HS-5 (cell line): ENCODE results near the gene TAF1D.
"Not testable (repeated sequence)": the region's sequence is repeated elsewhere in the genome, so short reads cannot be mapped to it uniquely, and the experiment has no call there.

Experiments used
- DNase-seq: peaks from one replicate; pipeline ENCODE4 v3.0.0-alpha.2; 2012; ENCODE audit warnings: low read depth

TAF1D gene

DNA sequence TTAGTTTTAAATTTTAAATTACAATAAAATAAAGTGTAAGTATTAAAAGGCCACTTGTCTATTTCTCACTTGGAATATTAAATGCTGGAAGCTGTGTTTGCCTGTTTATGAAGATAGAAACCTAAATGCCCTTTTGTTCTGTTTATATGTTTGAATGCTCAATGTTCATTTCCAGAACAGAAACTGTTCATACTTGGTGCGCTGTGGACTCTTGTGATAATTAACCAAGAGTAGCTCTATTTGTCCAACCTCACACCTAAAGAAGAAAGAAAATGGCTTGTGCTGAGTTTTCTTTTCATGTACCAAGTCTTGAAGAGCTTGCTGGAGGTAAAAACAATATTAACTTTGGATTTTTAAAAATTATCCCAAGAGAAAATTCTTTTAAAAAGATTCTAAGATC lies 5.8 kb upstream of the TAF1D start:
- DNase-seq, result no peak

DNA sequence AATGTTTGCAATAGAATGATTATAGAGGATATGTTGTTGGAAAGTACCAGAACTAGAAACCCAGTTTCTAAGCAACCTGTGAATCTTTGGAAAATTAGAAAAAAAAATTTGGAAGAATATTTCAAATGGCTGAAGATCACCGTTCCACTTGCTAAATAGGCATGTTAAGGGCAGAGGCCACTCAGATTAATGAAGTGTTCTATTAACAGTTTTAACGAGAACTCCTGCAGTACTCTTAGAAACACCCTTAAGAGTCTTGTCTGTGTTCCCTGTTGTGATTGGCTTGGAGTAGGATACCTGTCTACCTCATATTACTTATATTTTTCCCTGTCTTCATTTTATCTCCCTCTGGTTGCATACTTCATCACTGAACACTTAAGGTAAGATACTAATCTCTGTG lies 4.8 kb upstream of the TAF1D start:
- DNase-seq, result no peak

DNA sequence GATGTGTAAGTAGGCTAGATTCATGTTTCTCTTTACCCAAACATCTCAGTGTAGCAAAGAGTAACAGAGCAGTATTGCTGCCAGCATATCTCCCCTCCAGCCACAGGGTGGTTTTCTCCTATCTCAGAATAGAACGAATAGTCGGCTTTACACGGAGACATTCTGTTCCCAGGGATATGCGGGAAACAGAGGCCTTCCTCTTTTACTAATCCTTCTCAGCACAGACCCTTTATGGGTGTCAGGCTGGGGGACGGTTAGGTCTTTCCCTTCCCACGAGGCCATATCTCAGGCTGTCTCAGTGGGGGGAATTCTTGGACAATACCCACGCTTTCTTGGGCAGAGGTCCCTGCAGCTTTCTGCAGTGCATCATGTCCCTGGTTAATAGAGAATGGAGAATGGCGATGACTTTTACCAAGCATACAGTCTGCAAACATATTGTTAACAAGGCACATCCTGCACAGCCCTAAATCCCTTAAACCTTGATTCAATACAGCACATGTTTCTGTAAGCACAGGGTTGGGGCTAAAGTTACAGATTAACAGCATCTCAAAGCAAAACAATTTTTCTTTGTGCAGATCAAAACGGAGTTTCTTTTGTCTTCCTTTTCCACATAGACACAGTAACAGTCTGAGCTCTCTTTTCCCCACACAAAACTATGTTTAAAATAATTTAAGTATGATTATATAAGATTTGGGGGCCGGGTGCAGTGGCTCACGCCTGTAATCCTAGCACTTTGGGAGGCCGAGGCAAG lies 3.9 kb upstream of the TAF1D start:
- not testable (repeated sequence) for DNase-seq

DNA sequence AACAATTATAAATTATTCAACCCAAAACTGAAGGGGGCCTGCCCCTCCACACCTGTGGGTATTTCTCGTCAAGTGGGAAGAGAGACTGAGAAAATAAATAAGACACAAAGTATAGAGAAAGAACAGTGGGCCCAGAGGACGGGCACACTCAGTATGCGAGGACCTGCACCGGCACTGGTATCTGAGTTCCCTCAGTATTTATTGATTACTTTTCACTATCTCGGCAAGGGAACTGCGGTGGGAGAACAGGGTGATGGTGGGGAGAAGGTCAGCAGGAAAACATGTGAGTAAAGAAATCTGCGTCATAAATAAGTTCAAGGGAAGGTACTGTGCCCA lies 3.3 kb upstream of the TAF1D start:
- no peak for DNase-seq

DNA sequence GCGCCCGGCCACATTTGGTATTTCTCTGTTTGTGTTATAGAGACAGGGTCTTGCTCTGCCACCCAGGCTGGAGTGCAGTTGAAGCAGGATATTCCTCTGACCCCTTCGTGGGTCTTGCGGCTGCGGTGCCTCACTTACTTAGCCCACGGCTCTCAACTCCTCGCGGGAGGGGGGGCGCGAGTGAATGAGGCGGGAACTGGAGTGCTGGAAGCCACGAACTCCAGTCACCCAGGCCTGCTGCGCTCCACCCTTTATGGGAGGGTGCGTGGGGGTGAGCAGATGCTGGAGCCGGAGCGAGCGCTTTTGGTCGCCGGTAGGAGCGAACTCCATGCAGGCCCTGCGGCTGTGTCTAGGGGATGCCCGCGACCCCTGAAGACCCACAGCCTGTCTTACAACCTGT lies 2.0 kb upstream of the TAF1D start:
- DNase-seq, result no peak

DNA sequence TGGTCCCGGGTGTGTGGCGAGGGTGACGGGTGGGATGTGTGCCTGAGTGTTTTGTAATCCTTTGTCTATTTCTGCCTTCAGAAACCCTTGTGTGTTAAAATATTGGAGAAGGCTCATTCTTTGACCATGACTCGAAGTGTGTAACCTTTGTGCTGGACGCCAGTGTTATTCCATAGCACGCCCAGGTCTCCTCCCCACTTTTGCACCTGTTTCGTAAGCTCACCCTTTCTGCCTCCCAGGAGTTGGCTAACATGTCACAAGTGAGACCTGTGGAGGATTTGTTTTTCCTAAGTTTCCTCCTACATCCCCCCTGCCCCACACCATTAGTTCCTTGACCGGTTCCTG lies 559 bp upstream of the TAF1D start:
- no peak for DNase-seq

DNA sequence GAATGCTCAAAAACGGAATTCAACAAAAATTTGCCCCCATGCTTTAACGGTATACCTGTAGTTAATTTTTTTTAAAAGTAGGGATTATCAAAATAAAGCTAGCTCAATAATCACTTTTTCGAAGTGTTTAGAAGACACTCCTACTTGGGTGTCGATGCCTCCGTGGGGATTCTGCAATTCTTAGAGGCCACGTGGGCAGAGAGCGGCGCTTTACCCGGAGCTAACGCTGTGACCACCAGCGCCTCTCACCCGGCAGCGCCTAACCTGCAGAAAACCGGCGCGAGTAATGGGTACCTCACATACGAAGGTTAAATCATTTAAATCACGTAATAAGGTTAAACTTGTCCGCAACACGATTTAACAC lies 583 bp downstream of the TAF1D start:
- DNase-seq, result no peak

DNA sequence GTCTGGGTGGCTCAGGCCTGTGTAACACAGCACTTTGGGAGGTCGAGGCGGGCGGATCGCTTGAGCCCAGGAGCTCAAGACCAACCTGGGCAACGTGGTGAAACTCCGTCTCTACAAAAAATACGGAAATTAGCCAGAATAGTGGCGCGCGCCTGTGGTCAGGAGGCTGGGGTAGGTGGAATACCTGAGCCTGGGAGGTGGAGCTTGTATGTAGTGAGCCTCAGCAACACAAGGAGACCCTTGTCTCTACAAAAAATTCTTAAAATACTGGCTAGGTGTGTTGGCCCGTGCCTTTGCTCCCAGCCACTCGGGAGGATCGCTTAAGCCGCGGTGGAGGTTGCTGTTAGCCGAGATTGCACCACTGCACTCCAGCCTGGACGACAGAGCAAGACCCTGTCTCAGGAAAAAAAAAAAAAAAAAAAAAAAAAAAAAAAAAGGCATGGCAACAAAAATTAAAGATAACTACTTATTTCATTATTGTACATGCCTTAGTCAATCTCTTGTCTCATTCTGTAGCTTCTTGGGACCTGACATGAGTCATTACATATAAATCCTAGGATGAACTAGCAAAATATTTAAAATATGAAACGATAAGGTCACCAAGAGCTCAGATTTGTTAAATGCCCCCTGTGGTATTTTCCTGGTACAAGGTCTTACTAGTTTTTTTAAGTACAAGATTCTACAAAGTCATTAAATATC lies 1.1 kb downstream of the TAF1D start:
- peak; percentile 64 for DNase-seq

DNA sequence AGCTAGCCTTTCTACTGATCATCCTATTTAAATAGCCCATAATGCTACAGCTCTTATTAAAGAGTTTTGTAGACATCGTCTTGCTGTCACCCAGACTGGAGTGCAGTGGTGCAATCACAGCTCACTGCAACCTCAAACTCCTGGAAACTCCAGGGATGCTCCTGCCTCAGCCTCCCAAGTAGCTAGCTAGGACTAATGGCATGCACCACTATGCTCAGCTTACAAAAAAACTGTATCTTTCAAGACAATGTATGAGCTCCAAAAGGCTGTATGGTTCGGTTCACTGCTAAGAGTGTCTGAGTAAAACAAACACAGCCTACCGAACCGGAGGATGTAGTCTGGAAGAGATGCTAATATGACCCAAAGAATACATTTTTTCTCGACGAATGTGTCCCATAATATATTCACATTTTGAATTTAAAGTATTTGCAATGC lies 2.6 kb downstream of the TAF1D start:
- DNase-seq, result no peak

DNA sequence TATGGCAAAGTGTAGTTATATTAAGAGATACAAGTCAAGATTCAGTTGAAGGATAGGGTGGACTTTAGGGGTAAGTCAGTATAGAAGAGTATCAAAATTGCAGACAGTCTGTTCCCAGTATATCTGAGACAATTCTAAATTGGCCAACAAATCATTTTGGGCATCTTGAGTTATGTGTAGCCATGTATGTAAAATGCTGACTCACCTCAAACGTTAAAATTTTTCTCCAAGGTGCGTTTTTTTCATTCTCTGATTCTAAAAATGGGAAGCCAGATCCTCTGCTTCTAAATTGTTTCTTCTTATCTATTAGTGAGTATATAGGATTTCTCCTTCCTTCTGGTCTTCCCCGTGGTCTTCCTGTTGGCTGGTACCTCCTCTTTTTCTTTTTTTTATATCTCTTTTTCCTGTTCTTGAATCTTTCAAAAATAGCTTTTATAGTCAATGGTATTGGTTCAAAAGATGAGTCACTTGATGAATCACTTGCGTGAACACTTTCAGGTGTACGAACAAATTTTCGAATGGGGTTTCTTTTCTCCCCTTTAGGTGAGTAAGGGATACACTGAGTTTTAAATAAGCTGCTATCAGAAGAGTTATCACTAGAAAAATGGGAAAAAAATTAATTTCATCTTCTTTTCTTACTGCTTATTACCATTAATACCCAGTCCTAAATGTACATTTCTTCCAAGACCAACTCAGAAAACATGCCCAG lies 3.2 kb downstream of the TAF1D start:
- DNase-seq, result no peak

DNA sequence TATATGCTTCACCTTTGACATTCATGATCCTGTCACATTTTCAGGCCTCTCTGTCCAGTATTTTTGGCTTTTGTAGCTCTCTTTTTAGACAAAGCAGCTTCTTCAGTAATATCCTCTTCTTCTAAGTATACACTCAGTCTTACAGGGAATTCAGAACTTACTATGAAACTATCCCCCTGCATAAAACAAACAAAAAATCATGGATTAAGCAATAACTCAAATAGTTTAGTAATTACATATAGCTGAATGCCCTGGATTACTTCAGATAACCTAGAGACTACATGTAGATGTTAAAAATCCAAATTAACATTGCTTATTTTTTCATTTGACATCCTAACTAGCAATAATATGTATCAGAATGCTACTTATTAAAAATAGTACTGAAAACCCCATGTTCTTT lies 5.2 kb downstream of the TAF1D start:
- DNase-seq, result no peak

DNA sequence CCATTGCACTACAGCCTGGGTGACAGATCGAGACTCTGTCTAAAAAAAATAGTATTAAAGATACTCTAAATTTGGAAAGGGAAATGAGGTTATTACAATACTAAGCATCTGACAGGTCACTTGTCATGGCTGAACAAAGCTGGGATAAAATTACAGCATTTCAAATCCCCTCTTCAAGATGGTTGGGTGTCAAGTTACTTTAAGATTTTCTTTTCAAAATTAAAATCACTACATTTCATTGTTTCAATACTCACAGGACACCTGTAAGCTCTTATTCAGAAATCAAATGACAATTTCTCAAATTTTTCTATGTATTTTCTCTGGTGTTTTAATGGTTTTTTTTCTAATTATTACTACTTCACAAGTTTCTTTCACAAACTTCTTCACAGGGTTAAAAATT lies 5.7 kb downstream of the TAF1D start:
- no peak for DNase-seq

DNA sequence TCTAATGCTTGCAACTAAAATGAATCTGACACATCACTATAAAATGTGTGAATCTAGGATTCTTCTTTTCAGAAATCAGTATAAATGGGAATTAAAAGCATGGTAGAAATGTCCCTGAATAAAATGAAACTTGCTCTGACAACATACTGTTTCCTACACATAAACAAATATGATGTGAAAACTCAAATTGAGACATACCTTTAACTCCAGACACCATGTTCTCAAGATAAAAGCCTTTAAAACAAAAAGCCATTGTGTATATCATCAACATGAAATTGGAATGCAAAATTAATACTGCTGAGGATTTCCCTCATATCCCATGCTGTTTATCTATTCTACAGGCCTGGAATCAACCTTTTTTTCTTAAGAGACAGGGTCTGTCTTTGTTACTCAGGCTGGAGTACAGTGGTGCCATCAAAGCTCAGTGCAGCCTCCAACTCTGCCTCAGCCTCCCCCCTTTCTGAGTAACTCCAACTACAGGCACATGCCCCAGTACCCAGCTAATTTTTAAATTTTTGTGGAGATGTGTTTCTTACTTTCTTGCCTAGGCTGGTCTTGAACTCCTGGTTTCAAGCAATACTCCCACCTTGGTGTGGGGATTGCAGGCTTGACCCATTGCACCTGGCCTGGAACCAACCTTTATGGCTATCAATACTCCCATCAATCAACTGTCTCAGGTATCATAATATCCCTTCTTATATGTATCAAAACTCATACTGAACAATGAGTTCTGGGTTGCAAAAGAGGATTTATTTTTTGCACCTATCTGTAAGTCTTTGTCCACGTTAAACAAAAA lies 6.7 kb downstream of the TAF1D start:
- DNase-seq, result no peak

DNA sequence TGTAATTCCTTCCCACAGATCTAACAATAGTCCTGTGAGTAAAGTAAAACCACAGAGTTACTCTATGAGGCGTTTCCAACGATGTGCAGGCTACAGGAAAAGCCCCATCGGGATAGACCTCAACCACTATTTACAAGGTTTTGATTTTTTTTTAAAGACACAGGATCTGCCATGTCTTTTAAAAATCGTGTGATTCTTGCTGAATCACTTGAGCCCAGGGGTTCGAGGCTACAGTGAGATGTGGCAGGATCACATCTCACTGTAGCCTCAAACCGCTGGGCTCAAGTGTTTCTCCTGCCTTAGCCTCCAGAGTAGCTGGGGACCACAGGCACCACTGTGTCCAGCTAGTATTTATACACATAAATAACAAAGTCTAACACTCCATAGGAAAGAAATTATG lies 7.8 kb downstream of the TAF1D start:
- no peak for DNase-seq

DNA sequence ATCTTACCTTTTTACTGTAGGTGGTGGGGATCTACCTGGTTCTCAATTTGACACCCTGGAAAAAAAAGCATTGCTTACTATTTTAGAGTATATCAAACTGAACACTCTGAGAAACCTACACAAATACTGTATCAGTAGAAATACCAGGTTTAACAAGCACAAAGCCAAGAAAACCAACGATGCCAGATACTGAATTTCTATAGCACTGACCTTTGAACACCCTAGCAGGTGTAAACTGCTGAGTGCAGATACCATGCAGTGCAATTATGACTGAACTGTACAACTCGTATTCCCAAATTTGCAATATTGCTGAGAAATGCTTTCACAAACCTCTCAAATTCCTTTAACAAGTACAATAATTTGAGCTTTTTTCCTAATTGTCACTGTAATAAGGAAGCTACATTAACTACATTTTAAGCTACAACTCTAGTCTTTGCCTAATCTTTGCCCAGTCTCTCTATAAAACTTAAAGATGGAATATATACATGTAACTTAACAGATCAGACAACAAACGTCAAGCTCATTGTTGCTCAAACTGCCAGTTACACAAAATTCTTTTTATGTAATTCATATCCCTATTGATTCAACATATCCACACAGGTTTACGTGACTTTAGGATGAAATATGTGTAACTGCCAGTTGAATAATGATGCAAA lies 8.9 kb downstream of the TAF1D start:
- no peak for DNase-seq

DNA sequence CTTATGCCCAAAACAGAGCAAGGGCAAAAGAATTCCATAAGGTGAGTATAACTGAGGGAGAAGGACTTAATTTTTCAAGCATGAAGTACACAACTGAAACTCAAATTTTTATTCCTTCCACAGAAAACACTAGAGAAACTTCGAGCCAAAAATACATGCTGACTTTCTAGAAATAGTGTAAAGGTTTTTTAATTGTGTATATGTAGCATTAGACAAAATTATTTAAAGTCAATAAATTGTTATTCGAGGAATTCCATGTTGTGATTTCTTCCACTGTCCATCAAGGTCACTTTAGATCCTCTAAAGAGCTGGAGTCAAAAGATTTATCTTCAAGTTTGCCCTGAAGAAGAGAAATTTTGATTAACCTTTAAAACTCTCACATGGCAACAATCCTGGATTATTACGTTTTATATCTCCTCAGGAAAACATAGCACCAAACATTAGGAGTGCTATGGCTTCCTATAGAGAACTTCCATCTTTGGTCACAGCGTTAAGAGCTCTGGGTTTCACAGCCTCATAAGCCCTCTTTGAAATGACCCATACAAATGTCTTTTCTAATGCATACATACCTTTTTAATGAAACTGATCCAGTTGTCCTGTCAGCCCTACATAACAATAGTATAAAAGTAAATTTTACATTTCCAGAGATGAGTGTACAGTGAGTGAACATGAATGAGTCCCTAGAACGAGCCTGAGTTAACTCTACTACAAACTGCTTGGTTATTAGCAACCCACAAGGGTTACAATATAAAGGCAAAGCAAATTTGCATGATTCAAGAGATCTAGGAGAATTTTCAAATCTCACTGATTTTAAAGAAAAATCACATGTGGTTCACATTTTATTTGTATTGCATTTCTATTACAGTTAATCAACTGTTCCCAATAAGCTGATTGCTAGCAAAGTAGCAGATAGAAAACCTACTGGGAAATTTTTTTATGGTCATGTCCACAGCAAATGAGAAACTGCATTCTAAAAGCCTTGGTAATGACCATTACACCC lies 10.9 kb downstream of the TAF1D start:
- DNase-seq, result no peak

DNA sequence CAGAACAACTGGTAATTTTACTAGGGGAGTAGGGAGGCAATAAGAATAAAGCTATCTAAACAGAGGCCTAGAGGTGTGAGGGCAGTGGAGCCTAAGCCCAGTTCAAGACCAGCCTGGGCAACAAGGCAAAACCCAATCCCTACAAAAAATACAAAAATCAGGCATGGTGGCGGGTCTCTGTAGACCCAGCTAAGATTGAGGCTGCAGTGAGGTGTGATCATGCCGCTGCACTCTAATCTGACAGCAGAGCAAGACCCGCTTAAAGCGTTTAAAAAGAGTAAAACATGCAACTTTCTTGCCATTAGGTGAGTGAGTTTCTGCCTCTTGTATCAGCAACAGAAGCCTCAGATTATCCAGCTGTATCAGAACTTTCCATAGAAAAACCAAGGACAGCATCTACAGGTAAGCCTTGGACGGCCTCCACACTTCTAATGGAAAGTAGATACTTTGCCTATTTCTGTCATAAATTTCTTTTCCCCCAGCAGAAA lies 12.1 kb downstream of the TAF1D start:
- DNase-seq, result no peak

DNA sequence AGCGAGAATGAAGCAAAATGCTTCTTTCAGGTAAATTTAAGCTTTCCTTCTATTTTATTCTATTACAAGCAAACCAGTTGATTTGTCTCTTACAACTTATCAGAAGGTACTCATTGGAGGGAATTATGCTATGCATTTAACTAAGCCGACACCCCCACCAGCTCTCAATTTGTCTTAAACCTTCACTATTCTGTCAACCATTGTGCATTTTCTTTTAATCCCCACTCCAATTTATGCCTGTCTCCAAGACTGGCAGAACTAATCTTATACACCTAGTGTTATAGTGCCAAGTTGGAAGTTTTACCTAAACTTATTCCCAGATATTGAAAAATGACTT lies 12.5 kb downstream of the TAF1D start:
- no peak for DNase-seq

DNA sequence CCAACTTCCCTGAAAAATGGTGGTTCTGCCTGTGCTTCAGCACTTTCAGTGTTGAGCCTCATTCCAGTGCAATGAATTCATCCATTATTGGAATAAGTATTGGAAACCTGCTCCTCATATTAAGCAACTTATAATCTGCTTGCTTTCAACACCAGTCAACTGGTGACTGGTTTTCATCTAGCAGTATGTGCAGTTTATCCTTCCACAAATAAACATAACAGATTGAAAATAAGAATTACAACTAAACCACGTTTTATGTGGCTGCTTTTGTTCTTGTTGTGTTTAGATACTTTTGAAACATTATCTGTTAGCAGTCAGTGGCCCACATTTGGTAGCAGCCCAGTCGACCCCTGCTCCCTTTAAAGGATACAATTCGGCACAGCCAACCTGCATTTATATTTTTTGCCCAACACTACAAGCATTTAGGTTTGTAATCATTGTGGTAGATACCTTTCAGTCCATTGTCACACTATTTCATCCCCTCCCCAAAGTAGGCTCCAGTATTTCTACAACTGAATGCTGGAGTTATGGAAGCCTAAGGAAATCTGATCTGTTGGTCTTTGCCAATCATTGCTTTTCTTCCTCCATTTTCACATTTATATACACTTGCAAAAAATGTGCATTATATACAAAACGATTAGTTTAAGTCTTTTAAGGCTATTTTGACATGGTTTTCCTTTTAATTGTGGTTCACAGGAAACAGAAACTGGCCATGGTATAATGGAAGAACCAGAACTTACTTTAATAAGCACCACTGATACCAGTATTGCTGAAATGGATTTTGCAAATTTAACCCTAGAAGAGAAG lies 13.1 kb downstream of the TAF1D start:
- no peak for DNase-seq

DNA sequence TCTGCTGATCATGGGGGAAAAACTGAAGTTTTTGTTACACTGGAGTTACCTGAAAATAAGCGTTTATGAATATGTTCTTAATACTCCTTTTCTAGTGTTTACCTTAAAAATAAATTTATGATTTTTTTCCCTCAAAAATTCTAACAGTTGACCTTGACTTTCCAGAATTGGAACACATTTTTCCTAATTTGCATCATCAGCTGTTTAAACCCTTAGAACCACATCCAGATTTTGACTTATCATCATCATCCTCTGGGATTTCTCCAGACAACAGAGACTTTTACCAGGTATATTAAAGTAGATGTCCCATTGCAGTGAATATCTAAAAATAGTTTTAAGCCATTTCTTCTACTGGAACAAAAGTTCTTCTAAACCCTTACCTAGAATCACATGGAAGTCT lies 17.2 kb downstream of the TAF1D start:
- no peak for DNase-seq
